AG09309 (cell line): ENCODE measurements around the gene LBH.

Source experiments
- DNase-seq: peaks from one replicate; pipeline ENCODE4 v3.0.0-alpha.2; 2010; ENCODE audit warnings: low read depth
- H3K4me3 ChIP-seq: 2 replicates; pipeline ENCODE4 v1.5.1; 2011; ENCODE audit warnings: mild to moderate bottlenecking, low read depth, low read length, moderate library complexity; ENCODE audit not compliant: control insufficient read depth
- CTCF ChIP-seq: IDR thresholded peaks from 2 replicates; pipeline ENCODE4 v1.5.1; 2011; ENCODE audit warnings: mild to moderate bottlenecking, low read depth, low read length, inconsistent platforms; ENCODE audit not compliant: insufficient read depth, control insufficient read depth; ENCODE audit errors: missing control alignments

The LBH gene

GRCh38 chr2:30192314-30192713, 39.0 kb upstream of the LBH start:
- H3K4me3 ChIP-seq: no peak overlapping the region
- no peak for TF ChIP-seq CTCF
- no peak for DNase-seq

GRCh38 chr2:30193104-30193681, 38.1 kb upstream of the LBH start:
- TF ChIP-seq CTCF: no peak
- DNase-seq: no peak
- H3K4me3 ChIP-seq: no peak overlapping the region

- H3K4me3 ChIP-seq: no peak overlapping the region
- DNase-seq: no peak
- TF ChIP-seq CTCF: no peak
Observed at GRCh38 chr2:30194421-30194820, 36.9 kb upstream of the LBH start.

GRCh38 chr2:30195016-30195415, 36.3 kb upstream of the LBH start:
- no peak overlapping the region for H3K4me3 ChIP-seq
- TF ChIP-seq CTCF: no peak
- no peak for DNase-seq

- no peak overlapping the region for H3K4me3 ChIP-seq
- no peak for DNase-seq
- no peak for TF ChIP-seq CTCF
Observed at GRCh38 chr2:30197570-30198192, 33.7 kb upstream of the LBH start.

GRCh38 chr2:30201990-30202389, 29.3 kb upstream of the LBH start:
- no peak for TF ChIP-seq CTCF
- DNase-seq: no peak
- no peak overlapping the region for H3K4me3 ChIP-seq
